H1 (cell line): ENCODE measurements around the gene NTN4. TPM values are rescaled to one million over a fixed set of nuclear protein-coding genes. Genes with fewer than 3 reads are reported as not detected.

Experiments
- CTCF ChIA-PET: fragments of 300-600 bp; sonication (Branson Sonifier 250); formaldehyde crosslinking; loops from one replicate; lab custom pipeline; 2021; ENCODE audit not compliant: partially characterized antibody; lab: Charles Lee
- POLR2A ChIA-PET: fragments of 300-600 bp; sonication (Branson Sonifier 250); formaldehyde crosslinking; loops from one replicate; lab custom pipeline; 2021; ENCODE audit warnings: inconsistent platforms; ENCODE audit not compliant: partially characterized antibody; lab: Charles Lee
- DNase-seq, 2 experiments: peaks; one replicate each; pipeline versions ENCODE4 v3.0.0 to v3.0.0-alpha.2; 2010 to 2022; ENCODE audit warnings: low spot score in 2 of 2, low read depth in 1 of 2, mixed read lengths in 1 of 2
- FAIRE-seq: peaks from 2 replicates; lab custom pipeline; 2011; peaks lifted over from hg19 to GRCh38; lab: Jason Lieb, UNC
- H2AFZ ChIP-seq: 2 replicates; pipeline ENCODE4 v1.8.1; 2012; ENCODE audit warnings: low read length, inconsistent platforms
- H2AK5ac ChIP-seq: 2 replicates; pipeline ENCODE4 v1.6.1; 2013; ENCODE audit warnings: low read depth, low read length
- H2BK120ac ChIP-seq: replicated peaks from 2 replicates; pipeline ENCODE3; 2013; ENCODE audit warnings: low read depth, low read length, inconsistent platforms
- H2BK12ac ChIP-seq: 2 replicates; pipeline ENCODE4 v1.6.1; 2013; ENCODE audit warnings: low read depth, low read length
- H2BK15ac ChIP-seq: 2 replicates; pipeline ENCODE4 v1.6.1; 2013; ENCODE audit warnings: low read length
- H2BK20ac ChIP-seq: 2 replicates; pipeline ENCODE4 v1.6.1; 2013; ENCODE audit warnings: low read length
- H2BK5ac ChIP-seq: 2 replicates; pipeline ENCODE4 v1.6.1; 2013; ENCODE audit warnings: low read depth, low read length
- H3K14ac ChIP-seq: 2 replicates; pipeline ENCODE4 v1.6.1; 2013; ENCODE audit warnings: inconsistent platforms; ENCODE audit not compliant: insufficient read length
- H3K18ac ChIP-seq: 2 replicates; pipeline ENCODE4 v1.6.1; 2013; ENCODE audit warnings: low read length; ENCODE audit errors: extremely low read depth
- H3K23ac ChIP-seq: 2 replicates; pipeline ENCODE4 v1.6.1; 2013; ENCODE audit warnings: inconsistent platforms; ENCODE audit not compliant: insufficient read length
- H3K23me2 ChIP-seq: 2 replicates; pipeline ENCODE4 v1.6.1; 2013; ENCODE audit warnings: low read depth, low read length
- H3K27ac ChIP-seq: 2 replicates; pipeline ENCODE4 v1.6.1; 2011; ENCODE audit warnings: low read depth, low read length, inconsistent platforms
- H3K27me3 ChIP-seq, 4 experiments: replicated peaks in 1 of 4; 1 replicate in 1 of 4; 2 replicates in 3 of 4; pipeline versions ENCODE4 v1.6.1 to v1.8.1; 2011 to 2013; ENCODE audit warnings: low read length in 3 of 4, mild to moderate bottlenecking in 3 of 4, inconsistent platforms in 2 of 4, mixed read lengths in 2 of 4, moderate library complexity in 1 of 4; ENCODE audit not compliant: control insufficient read depth in 3 of 4, insufficient read depth in 3 of 4; ENCODE audit errors: extremely low read depth in 1 of 4
- H3K36me3 ChIP-seq, 4 experiments: 2 replicates each; pipeline versions ENCODE4 v1.6.1 to v1.8.1; 2011 to 2013; ENCODE audit warnings: mild to moderate bottlenecking in 4 of 4, low read length in 3 of 4, moderate library complexity in 2 of 4, control low read depth in 1 of 4, inconsistent platforms in 1 of 4; ENCODE audit not compliant: insufficient read depth in 4 of 4, control insufficient read depth in 2 of 4
- H3K4ac ChIP-seq: replicated peaks from 2 replicates; pipeline ENCODE3; 2013; ENCODE audit warnings: low read length, low read depth, mixed read lengths, inconsistent platforms; ENCODE audit not compliant: insufficient read length
- H3K4me1 ChIP-seq, 4 experiments: replicated peaks in 1 of 4; 1 replicate in 1 of 4; 2 replicates in 3 of 4; pipeline versions ENCODE4 v1.6.1 to v1.8.1; 2011 to 2013; ENCODE audit warnings: low read length in 3 of 4, inconsistent platforms in 2 of 4, mixed read lengths in 1 of 4; ENCODE audit not compliant: insufficient read depth in 4 of 4, control insufficient read depth in 3 of 4
- H3K4me2 ChIP-seq, 2 experiments: 2 replicates each; pipeline versions ENCODE4 v1.6.1 to v1.8.1; 2011 to 2013; ENCODE audit warnings: low read depth in 2 of 2, low read length in 2 of 2, control low read depth in 1 of 2, inconsistent platforms in 1 of 2, mild to moderate bottlenecking in 1 of 2; ENCODE audit not compliant: insufficient read depth in 1 of 2
- H3K4me3 ChIP-seq, 4 experiments: fragments of 200-600, 300-600 bp in 1 of 4; sonication (generic), shearing (Covaris generic), sonication (Bioruptor Twin) in 1 of 4; 2 replicates each; pipeline versions ENCODE4 v1.5.1 to v1.8.1; 2011 to 2016; ENCODE audit warnings: low read length in 4 of 4, low read depth in 3 of 4, control low read depth in 2 of 4, inconsistent platforms in 2 of 4, mild to moderate bottlenecking in 2 of 4, mixed read lengths in 1 of 4, moderate library complexity in 1 of 4; ENCODE audit not compliant: insufficient read depth in 2 of 4; ENCODE audit errors: extremely low read depth in 1 of 4
- H3K56ac ChIP-seq: replicated peaks from 2 replicates; pipeline ENCODE3; 2013; ENCODE audit warnings: low read depth, mild to moderate bottlenecking, mixed read lengths, low read length, inconsistent platforms; ENCODE audit not compliant: insufficient read length
- H3K79me1 ChIP-seq: 2 replicates; pipeline ENCODE4 v1.6.1; 2013; ENCODE audit warnings: low read depth, low read length, control low read depth
- H3K79me2 ChIP-seq, 2 experiments: 2 replicates each; pipeline versions ENCODE4 v1.6.1 to v1.8.1; 2012 to 2013; ENCODE audit warnings: low read length in 2 of 2, mild to moderate bottlenecking in 2 of 2, inconsistent platforms in 1 of 2; ENCODE audit not compliant: insufficient read depth in 2 of 2, control insufficient read depth in 1 of 2
- H3K9ac ChIP-seq, 4 experiments: replicated peaks in 1 of 4; 1 replicate in 1 of 4; 2 replicates in 3 of 4; pipeline versions ENCODE4 v1.6.1 to v1.8.1; 2011 to 2013; ENCODE audit warnings: low read depth in 3 of 4, low read length in 3 of 4, control low read depth in 2 of 4, mild to moderate bottlenecking in 2 of 4, moderate library complexity in 2 of 4, inconsistent platforms in 1 of 4; ENCODE audit errors: extremely low read depth in 1 of 4
- H3K9me3 ChIP-seq, 2 experiments: 2 replicates each; pipeline versions ENCODE4 v1.6.1 to v1.8.1; 2012 to 2013; ENCODE audit warnings: mild to moderate bottlenecking in 2 of 2, moderate library complexity in 2 of 2, control low read depth in 1 of 2, inconsistent platforms in 1 of 2, low read depth in 1 of 2, low read length in 1 of 2, mixed read lengths in 1 of 2; ENCODE audit not compliant: insufficient read depth in 2 of 2
- H4K20me1 ChIP-seq, 2 experiments: replicated peaks in 1 of 2; 2 replicates each; pipeline versions ENCODE3 to v1.8.1; 2011 to 2013; ENCODE audit warnings: inconsistent platforms in 2 of 2, low read length in 2 of 2, mild to moderate bottlenecking in 1 of 2; ENCODE audit not compliant: insufficient read depth in 2 of 2, control insufficient read depth in 1 of 2
- H4K5ac ChIP-seq: 2 replicates; pipeline ENCODE4 v1.6.1; 2013; ENCODE audit warnings: low read length, low read depth, mixed read lengths, inconsistent platforms; ENCODE audit not compliant: insufficient read length
- H4K8ac ChIP-seq: 2 replicates; pipeline ENCODE4 v1.8.0; 2013; ENCODE audit warnings: mild to moderate bottlenecking, moderate library complexity, low read length, inconsistent platforms; ENCODE audit not compliant: insufficient read depth; ENCODE audit errors: extremely low read depth
- H4K91ac ChIP-seq: replicated peaks from 2 replicates; pipeline ENCODE3; 2013; ENCODE audit warnings: low read length, mixed read lengths, inconsistent platforms; ENCODE audit not compliant: insufficient read length
- BACH1 ChIP-seq: IDR thresholded peaks from 2 replicates; pipeline ENCODE4 v1.6.1; 2012; ENCODE audit warnings: low read length, improper control_type of control experiment
- CHD1 ChIP-seq: IDR thresholded peaks from 2 replicates; pipeline ENCODE4 v1.6.1; 2012; ENCODE audit warnings: low read depth, low read length, improper control_type of control experiment
- CREB1 ChIP-seq: IDR thresholded peaks from 2 replicates; pipeline ENCODE4 v1.6.1; 2012; ENCODE audit warnings: inconsistent platforms
- FOSL1 ChIP-seq: IDR thresholded peaks from 2 replicates; pipeline ENCODE4 v1.6.1; 2011; ENCODE audit warnings: mild to moderate bottlenecking, low read depth, low read length, moderate library complexity; ENCODE audit not compliant: insufficient read depth
- KDM1A ChIP-seq: fragments of 200-600, 300-600 bp; sonication (generic); IDR thresholded peaks from 2 replicates; pipeline ENCODE4 v1.7.1; 2016; ENCODE audit warnings: mild to moderate bottlenecking, low read length, borderline replicate concordance
- PHF8 ChIP-seq: fragments of 200-600 bp; sonication (generic); conservative IDR thresholded peaks from 2 replicates; pipeline ENCODE4 v1.7.1; 2012; ENCODE audit warnings: low read depth, mild to moderate bottlenecking, inconsistent platforms, low read length, moderate library complexity
- POU5F1 ChIP-seq: IDR thresholded peaks from 2 replicates; pipeline ENCODE4 v1.6.1; 2011; ENCODE audit warnings: low read depth, mild to moderate bottlenecking, low read length, moderate library complexity
- RFX5 ChIP-seq: IDR thresholded peaks from 2 replicates; pipeline ENCODE4 v1.6.1; 2011; ENCODE audit warnings: low read depth, low read length, improper control_type of control experiment, borderline replicate concordance
- SIN3A ChIP-seq, 2 experiments: IDR thresholded peaks in 1 of 2; conservative IDR thresholded peaks in 1 of 2; 2 replicates each; pipeline ENCODE4 v1.6.1; 2011 to 2012; ENCODE audit warnings: low read length in 2 of 2, improper control_type of control experiment in 1 of 2, low read depth in 1 of 2, mild to moderate bottlenecking in 1 of 2
- ZNF274 ChIP-seq: IDR thresholded peaks from 2 replicates; pipeline ENCODE4 v1.7.0; 2012; ENCODE audit warnings: low read length, borderline replicate concordance; ENCODE audit errors: extremely low read depth
- WGBS, 2 experiments: shearing (Covaris generic) in 1 of 2; methylation state at CpG; one replicate each; pipeline versions ENCODE4 v1.1.6 to v1.1.7; 2013 to 2015; ENCODE audit warnings: low lambda C conversion rate in 2 of 2, mixed read lengths in 2 of 2, inconsistent platforms in 1 of 2, low coverage in 1 of 2, missing lambda C conversion rate in 1 of 2; ENCODE audit not compliant: insufficient replicate concordance in 2 of 2, insufficient coverage in 1 of 2, insufficient read length in 1 of 2; ENCODE audit errors: extremely low coverage in 1 of 2, missing lambda C conversion rate in 1 of 2; 5-methylcytosine and 5-hydroxymethylcytosine counted together
- polyA plus RNA-seq, 7 experiments: library from polyadenylated mRNA; depleted of rRNA in 3 of 7; stranded (reverse) in 5 of 7; unstranded in 2 of 7; fragments of >200 nt in 5 of 7; fragments of 200-250 nt in 2 of 7; gene quantifications; 1 replicate in 5 of 7; 2 replicates in 1 of 7; 4 replicates in 1 of 7; pipeline versions ENCODE4 v1.2.1 to v1.2.3, GENCODE V29; 2011 to 2013; ENCODE audit warnings: missing spikeins in 2 of 7, mixed read lengths in 2 of 7
- total RNA-seq: library from RNA; stranded (reverse); fragmentation: NEBNext Ultra II Directional; extraction: Animal tissue kit (Norgen Biotek cat#: 25700); gene quantifications from 2 replicates; pipeline ENCODE4 v1.2.1, GENCODE V29; 2021
- TF ChIP-seq, protein P1 (sequence below): IDR thresholded peaks from 2 replicates; pipeline ENCODE4 v1.6.1; 2011; ENCODE audit warnings: low read length, improper control_type of control experiment
- TF ChIP-seq, protein P2 (sequence below): IDR thresholded peaks from 2 replicates; pipeline ENCODE4 v1.6.1; 2012; ENCODE audit warnings: inconsistent platforms

Gene NTN4
- total and polyA plus RNA-seq, 2 of the 8 experiments (the other 6 are each of a cell fraction or from before 2014, with no cell fraction given) = 0.74 to 1.3 TPM

DNA sequence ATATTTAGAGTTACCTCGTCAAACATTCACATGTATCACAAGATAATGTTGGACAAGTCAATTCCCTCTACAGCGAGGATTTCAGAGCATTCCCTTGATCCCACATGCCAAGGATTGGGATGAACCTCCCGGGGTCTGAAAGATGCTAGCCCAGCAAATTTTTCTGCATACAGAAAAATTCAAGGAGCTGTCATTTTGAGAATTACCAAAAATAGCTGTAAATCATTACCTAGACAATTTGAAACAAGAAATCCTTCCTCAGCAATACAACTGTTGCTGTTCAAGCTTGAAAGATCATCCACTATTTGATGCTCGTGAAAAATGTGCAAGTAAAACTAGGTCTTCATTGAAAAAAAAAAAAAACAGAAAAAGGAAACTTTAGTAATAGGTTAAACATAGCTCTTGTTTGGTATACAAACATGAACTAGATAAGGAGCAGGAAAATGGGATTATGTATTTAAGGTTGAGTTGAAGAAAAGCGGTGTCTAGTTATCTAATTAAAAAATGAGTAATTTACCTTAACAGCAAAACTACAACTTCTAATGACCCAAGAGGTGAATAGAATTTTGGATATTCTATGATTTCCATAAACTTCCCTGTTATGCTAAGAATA, 73.1 kb downstream of the NTN4 start:
- H4K5ac ChIP-seq = no peak overlapping the region
- no peak overlapping the region for H4K91ac ChIP-seq
- H2BK120ac ChIP-seq = no peak overlapping the region
- 0 out of 2 replicates have a peak overlapping the region, but pooled peaks have one; percentile 19 for H2BK20ac ChIP-seq
- H3K27ac ChIP-seq = no peak overlapping the region
- H2AFZ ChIP-seq = no peak overlapping the region
- no peaks in the 10 kb centered on the region for H4K20me1 ChIP-seq
- no peak overlapping the region for H3K23ac ChIP-seq
- no peak overlapping the region for H3K4me3 ChIP-seq
- H2BK5ac ChIP-seq = no peak overlapping the region
- H3K9ac ChIP-seq = no peak overlapping the region
- H3K23me2 ChIP-seq = no peaks in the 10 kb centered on the region
- no peak overlapping the region for H2AK5ac ChIP-seq
- H2BK12ac ChIP-seq = no peak overlapping the region
- H3K79me2 ChIP-seq = no peaks in the 10 kb centered on the region
- H3K14ac ChIP-seq = no peak overlapping the region
- no peak for DNase-seq
- CTCF ChIA-PET = interaction anchor here (0.7 to 1.9 kb wide), 5 partner anchors 8 to 134 kb away, joined by 3 to 8 read pairs (median 4); no protein-coding TSS in a partner anchor
- peak; percentile 19 for FAIRE-seq
- no peaks in the 10 kb centered on the region for H3K36me3 ChIP-seq
- no peak overlapping the region for H3K4ac ChIP-seq
- H4K8ac ChIP-seq = no peak overlapping the region
- no peaks in the 10 kb centered on the region for H3K27me3 ChIP-seq
- H2BK15ac ChIP-seq = no peak overlapping the region
- H3K79me1 ChIP-seq = no peaks in the 10 kb centered on the region
- H3K56ac ChIP-seq = no peak overlapping the region
- POLR2A ChIA-PET = no interaction called here
- no peak overlapping the region for H3K4me2 ChIP-seq
- H3K18ac ChIP-seq = no peak overlapping the region
- 92% methylated on average over 5 of the region's 5 CpGs; no CpG with 5 or more reads in 1 of the 2 experiments for whole genome bisulfite sequencing, 2 experiments
- H3K9me3 ChIP-seq = no peaks in the 10 kb centered on the region
- H3K4me1 ChIP-seq = peaks cover 0 to 6% (median 0%) of the 10 kb centered on the region in 4 experiments; a peak in 1 of 7 replicates
- no peak for TF ChIP-seq KDM1A
- no peak for TF ChIP-seq RFX5
- no peak for TF ChIP-seq BACH1
- no peak for TF ChIP-seq CHD1
- no peak for TF ChIP-seq SIN3A (conservative IDR thresholded peaks at IDR 0.05 in 1 of 2, IDR thresholded peaks at IDR 0.05 in 1 of 2; ENCODE audit: low read depth in 1 of 2, low read length in 2 of 2)
- no peak for TF ChIP-seq FOSL1
- TF ChIP-seq, protein P1, sequence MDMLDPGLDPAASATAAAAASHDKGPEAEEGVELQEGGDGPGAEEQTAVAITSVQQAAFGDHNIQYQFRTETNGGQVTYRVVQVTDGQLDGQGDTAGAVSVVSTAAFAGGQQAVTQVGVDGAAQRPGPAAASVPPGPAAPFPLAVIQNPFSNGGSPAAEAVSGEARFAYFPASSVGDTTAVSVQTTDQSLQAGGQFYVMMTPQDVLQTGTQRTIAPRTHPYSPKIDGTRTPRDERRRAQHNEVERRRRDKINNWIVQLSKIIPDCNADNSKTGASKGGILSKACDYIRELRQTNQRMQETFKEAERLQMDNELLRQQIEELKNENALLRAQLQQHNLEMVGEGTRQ = no peak
- TF ChIP-seq ZNF274 = no peak
- TF ChIP-seq, protein P2, sequence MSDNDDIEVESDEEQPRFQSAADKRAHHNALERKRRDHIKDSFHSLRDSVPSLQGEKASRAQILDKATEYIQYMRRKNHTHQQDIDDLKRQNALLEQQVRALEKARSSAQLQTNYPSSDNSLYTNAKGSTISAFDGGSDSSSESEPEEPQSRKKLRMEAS = no peak
- TF ChIP-seq POU5F1 = no peak
- TF ChIP-seq CREB1 = no peak
- no peak for TF ChIP-seq PHF8
